PFSK-1 (cell line): ENCODE results near the gene LCP2.

ENCODE experiments used
- POLR2AphosphoS5 ChIP-seq: IDR thresholded peaks from 2 replicates; pipeline ENCODE4 v1.6.1; 2012; ENCODE audit warnings: low read depth, mild to moderate bottlenecking, control low read depth, low read length, moderate library complexity
- REST ChIP-seq, 2 experiments: IDR thresholded peaks; 2 replicates each; pipeline versions ENCODE4 v1.6.1 to v1.8.0; 2011 to 2012; ENCODE audit warnings: low read depth in 2 of 2, low read length in 2 of 2, control low read depth in 1 of 2, inconsistent platforms in 1 of 2, mild to moderate bottlenecking in 1 of 2, moderate library complexity in 1 of 2; ENCODE audit not compliant: insufficient read depth in 1 of 2

GRCh38 chr5:170247363-170247762, 50.2 kb downstream of the LCP2 start:
- no peak for TF ChIP-seq REST (IDR thresholded peaks at IDR 0.05; ENCODE audit: insufficient read depth in 1 of 2, low read depth in 2 of 2, low read length in 2 of 2)
- no peak for TF ChIP-seq POLR2AphosphoS5
